SK-N-MC (cell line): Measurements from ENCODE around the gene PHLDA1.

Source experiments
- EZH2 ChIP-seq: fragments of 200-600 bp; sonication (generic); IDR thresholded peaks from one replicate; pipeline ENCODE4 v1.6.1; 2017; ENCODE audit warnings: antibody characterized with exemption
- POLR2AphosphoS5 ChIP-seq: IDR thresholded peaks from 2 replicates; pipeline ENCODE4 v1.6.1; 2012; ENCODE audit warnings: mild to moderate bottlenecking, low read depth, low read length, borderline replicate concordance

- no peak for TF ChIP-seq EZH2
- TF ChIP-seq POLR2AphosphoS5 = no peak
Observed at GRCh38 chr12:75985566-75985965, 46.0 kb downstream of the PHLDA1 start.
